ENCODE results near the gene RNF213. TPM values are rescaled to one million over a fixed set of nuclear protein-coding genes. Genes with fewer than 3 reads are reported as not detected.

The RNF213 gene
- total and polyA plus RNA-seq, 10 of the 15 experiments (the other 5 are each of a cell fraction or from before 2014, with no cell fraction given), result 18.6 to 145 (median 65.8) TPM

DNA sequence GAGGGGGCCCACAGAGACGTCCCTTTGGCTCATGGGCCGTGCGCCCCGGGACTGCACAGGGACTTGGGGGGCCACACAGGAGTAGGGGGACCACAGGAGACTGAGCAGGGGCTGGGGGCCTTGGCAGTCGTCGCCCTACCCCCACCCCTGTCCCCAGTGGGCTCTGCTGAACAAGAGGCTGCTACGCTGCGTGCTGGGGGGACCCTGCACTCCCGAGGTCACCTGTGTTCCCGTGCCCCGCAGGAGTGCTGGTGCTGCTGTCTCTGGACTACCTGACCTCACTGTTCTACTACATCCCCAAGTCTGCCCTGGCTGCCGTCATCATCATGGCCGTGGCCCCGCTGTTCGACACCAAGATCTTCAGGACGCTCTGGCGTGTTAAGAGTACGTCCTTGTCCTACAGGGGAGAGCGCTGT, 14.4 kb upstream of the RNF213 start:
- Histone ChIP-seq H2AFZ (ENCODE audit: control insufficient read depth, low read depth, low read length) (no peak overlapping the region), H3K79me2 (ENCODE audit: control insufficient read depth, insufficient read depth, low read length) (no peaks in the 10 kb centered on the region), H3K36me3 (ENCODE audit: control insufficient read depth in 2 of 2, insufficient read depth in 2 of 2, low read length in 1 of 2) (no peaks in the 10 kb centered on the region), H3K27me3 (replicated peaks in 1 of 2; ENCODE audit: control insufficient read depth in 2 of 2, insufficient read depth in 2 of 2, low read length in 1 of 2) (no peaks in the 10 kb centered on the region), H3K4me2 (ENCODE audit: control insufficient read depth, insufficient read depth) (no peak overlapping the region), H3K9ac (ENCODE audit: control insufficient read depth, insufficient read depth, low read length) (no peak overlapping the region), H3K4me3 (no peak overlapping the region), H4K20me1 (ENCODE audit: control insufficient read depth, insufficient read depth) (no peaks in the 10 kb centered on the region), H3K4me1 (ENCODE audit: control insufficient read depth, insufficient read depth, low read length) (no peaks in the 10 kb centered on the region), H3K27ac (ENCODE audit: control insufficient read depth, insufficient read depth) (no peak overlapping the region), H3K9me3 (replicated peaks; ENCODE audit: control insufficient read depth, insufficient read depth, low read length) (no peaks in the 10 kb centered on the region)
- FAIRE-seq (no peak), ATAC-seq (no peak), DNase-seq (ENCODE audit: low read depth, low spot score) (no peak)
- TF ChIP-seq RUNX3 (IDR thresholded peaks at IDR 0.05; ENCODE audit: low read length), result no peak
- WGBS (ENCODE audit: insufficient coverage, insufficient replicate concordance, low lambda C conversion rate, missing lambda C conversion rate), result 69% methylated on average over 19 of the region's 19 CpGs
- RAD21 ChIA-PET (ENCODE audit: unreplicated experiment), result no interaction called here
- SMC1A ChIA-PET (ENCODE audit: uncharacterized antibody, unreplicated experiment), result no interaction called here
- BruUV-seq (replicated peaks), result no TSS peak
- in situ Hi-C loops (cut with MboI) (no loop called here), intact Hi-C loops (cut with micrococcal nuclease; ENCODE audit: unreplicated experiment) (no loop called here)
- CTCF ChIA-PET, result no interaction called here
- POLR2A ChIA-PET, result no interaction called here

DNA sequence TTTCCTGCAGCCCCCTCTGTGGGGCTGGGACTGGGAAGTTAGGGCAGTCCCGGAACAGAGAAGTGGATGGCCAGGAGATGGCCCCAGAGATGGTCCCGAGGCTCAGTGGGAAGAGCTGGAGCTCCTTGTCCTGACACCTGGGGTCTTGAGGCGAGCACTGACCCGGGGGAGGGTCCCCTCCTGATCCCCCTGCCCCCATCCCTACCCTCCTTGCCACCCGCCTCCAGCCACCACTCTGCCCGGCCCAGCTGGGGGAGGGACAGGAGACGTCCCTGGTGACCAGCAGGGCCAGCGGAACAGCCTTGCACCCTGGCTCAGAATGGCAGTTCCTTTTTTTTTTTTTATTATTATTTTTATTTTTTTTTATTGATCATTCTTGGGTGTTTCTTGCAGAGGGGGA, 13.9 kb upstream of the RNF213 start:
- Histone ChIP-seq H4K20me1 (ENCODE audit: control insufficient read depth, insufficient read depth) (no peaks in the 10 kb centered on the region), H3K36me3 (ENCODE audit: control insufficient read depth in 2 of 2, insufficient read depth in 2 of 2, low read length in 1 of 2) (no peaks in the 10 kb centered on the region), H3K4me3 (no peak overlapping the region), H3K27me3 (replicated peaks in 1 of 2; ENCODE audit: control insufficient read depth in 2 of 2, insufficient read depth in 2 of 2, low read length in 1 of 2) (no peaks in the 10 kb centered on the region), H3K9me3 (replicated peaks; ENCODE audit: control insufficient read depth, insufficient read depth, low read length) (no peaks in the 10 kb centered on the region), H3K27ac (ENCODE audit: control insufficient read depth, insufficient read depth) (no peak overlapping the region), H3K4me2 (ENCODE audit: control insufficient read depth, insufficient read depth) (no peak overlapping the region), H3K4me1 (ENCODE audit: control insufficient read depth, insufficient read depth, low read length) (no peaks in the 10 kb centered on the region), H2AFZ (ENCODE audit: control insufficient read depth, low read depth, low read length) (no peak overlapping the region), H3K9ac (ENCODE audit: control insufficient read depth, insufficient read depth, low read length) (no peak overlapping the region), H3K79me2 (ENCODE audit: control insufficient read depth, insufficient read depth, low read length) (no peaks in the 10 kb centered on the region)
- SMC1A ChIA-PET (ENCODE audit: uncharacterized antibody, unreplicated experiment), result no interaction called here
- ATAC-seq (no peak), FAIRE-seq (no peak), DNase-seq (ENCODE audit: low read depth, low spot score) (no peak)
- TF ChIP-seq YBX1 (IDR thresholded peaks at IDR 0.05), result no peak
- no peak for TF ChIP-seq NR2C1 (IDR thresholded peaks at IDR 0.05)
- TF ChIP-seq, protein P1, sequence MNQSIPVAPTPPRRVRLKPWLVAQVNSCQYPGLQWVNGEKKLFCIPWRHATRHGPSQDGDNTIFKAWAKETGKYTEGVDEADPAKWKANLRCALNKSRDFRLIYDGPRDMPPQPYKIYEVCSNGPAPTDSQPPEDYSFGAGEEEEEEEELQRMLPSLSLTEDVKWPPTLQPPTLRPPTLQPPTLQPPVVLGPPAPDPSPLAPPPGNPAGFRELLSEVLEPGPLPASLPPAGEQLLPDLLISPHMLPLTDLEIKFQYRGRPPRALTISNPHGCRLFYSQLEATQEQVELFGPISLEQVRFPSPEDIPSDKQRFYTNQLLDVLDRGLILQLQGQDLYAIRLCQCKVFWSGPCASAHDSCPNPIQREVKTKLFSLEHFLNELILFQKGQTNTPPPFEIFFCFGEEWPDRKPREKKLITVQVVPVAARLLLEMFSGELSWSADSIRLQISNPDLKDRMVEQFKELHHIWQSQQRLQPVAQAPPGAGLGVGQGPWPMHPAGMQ (IDR thresholded peaks at IDR 0.05; ENCODE audit: borderline replicate concordance), result no peak
- TF ChIP-seq, protein P2, sequence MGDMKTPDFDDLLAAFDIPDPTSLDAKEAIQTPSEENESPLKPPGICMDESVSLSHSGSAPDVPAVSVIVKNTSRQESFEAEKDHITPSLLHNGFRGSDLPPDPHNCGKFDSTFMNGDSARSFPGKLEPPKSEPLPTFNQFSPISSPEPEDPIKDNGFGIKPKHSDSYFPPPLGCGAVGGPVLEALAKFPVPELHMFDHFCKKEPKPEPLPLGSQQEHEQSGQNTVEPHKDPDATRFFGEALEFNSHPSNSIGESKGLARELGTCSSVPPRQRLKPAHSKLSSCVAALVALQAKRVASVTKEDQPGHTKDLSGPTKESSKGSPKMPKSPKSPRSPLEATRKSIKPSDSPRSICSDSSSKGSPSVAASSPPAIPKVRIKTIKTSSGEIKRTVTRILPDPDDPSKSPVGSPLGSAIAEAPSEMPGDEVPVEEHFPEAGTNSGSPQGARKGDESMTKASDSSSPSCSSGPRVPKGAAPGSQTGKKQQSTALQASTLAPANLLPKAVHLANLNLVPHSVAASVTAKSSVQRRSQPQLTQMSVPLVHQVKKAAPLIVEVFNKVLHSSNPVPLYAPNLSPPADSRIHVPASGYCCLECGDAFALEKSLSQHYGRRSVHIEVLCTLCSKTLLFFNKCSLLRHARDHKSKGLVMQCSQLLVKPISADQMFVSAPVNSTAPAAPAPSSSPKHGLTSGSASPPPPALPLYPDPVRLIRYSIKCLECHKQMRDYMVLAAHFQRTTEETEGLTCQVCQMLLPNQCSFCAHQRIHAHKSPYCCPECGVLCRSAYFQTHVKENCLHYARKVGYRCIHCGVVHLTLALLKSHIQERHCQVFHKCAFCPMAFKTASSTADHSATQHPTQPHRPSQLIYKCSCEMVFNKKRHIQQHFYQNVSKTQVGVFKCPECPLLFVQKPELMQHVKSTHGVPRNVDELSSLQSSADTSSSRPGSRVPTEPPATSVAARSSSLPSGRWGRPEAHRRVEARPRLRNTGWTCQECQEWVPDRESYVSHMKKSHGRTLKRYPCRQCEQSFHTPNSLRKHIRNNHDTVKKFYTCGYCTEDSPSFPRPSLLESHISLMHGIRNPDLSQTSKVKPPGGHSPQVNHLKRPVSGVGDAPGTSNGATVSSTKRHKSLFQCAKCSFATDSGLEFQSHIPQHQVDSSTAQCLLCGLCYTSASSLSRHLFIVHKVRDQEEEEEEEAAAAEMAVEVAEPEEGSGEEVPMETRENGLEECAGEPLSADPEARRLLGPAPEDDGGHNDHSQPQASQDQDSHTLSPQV (IDR thresholded peaks at IDR 0.05), result no peak
- TF ChIP-seq RAD21 (IDR thresholded peaks at IDR 0.05; ENCODE audit: insufficient read depth, low read depth, low read length), result no peak
- TF ChIP-seq BACH1 (IDR thresholded peaks at IDR 0.05; ENCODE audit: borderline replicate concordance), result no peak
- TF ChIP-seq RUNX3 (IDR thresholded peaks at IDR 0.05; ENCODE audit: low read length), result no peak
- TF ChIP-seq MTA2 (IDR thresholded peaks at IDR 0.05; ENCODE audit: low read depth), result no peak
- no peak for TF ChIP-seq CBX5 (IDR thresholded peaks at IDR 0.05; ENCODE audit: low read depth)
- no peak for TF ChIP-seq SMC3 (IDR thresholded peaks at IDR 0.05; ENCODE audit: borderline replicate concordance, low read length)
- no peak for TF ChIP-seq NR2C2 (IDR thresholded peaks at IDR 0.05; ENCODE audit: borderline replicate concordance, control insufficient read depth, insufficient read length, low read depth)
- TF ChIP-seq FOXM1 (IDR thresholded peaks at IDR 0.05; ENCODE audit: low read depth, low read length), result no peak
- no TSS peak for BruUV-seq (replicated peaks)
- WGBS (ENCODE audit: insufficient coverage, insufficient replicate concordance, low lambda C conversion rate, missing lambda C conversion rate), result 45% methylated on average over 8 of the region's 8 CpGs
- POLR2A ChIA-PET, result no interaction called here
- in situ Hi-C loops (cut with MboI), result no loop called here
- intact Hi-C loops (cut with micrococcal nuclease; ENCODE audit: unreplicated experiment), result no loop called here
- CTCF ChIA-PET, result no interaction called here
- RAD21 ChIA-PET (ENCODE audit: unreplicated experiment), result no interaction called here

All from GM12878 (cell line).